ENCODE measurements around the gene SEC31A.

The SEC31A gene

GRCh38 chr4:82791179-82791578, 99.8 kb downstream of the SEC31A start:
- DNase-seq: no peak

- DNase-seq: no peak
Observed at GRCh38 chr4:82790060-82790660, 100.8 kb downstream of the SEC31A start.

- DNase-seq: no peak
Observed at GRCh38 chr4:82789025-82789776, 101.8 kb downstream of the SEC31A start.

- no peak for DNase-seq
Observed at GRCh38 chr4:82787342-82787741, 103.6 kb downstream of the SEC31A start.

- no peak for DNase-seq
Observed at GRCh38 chr4:82786828-82787227, 104.1 kb downstream of the SEC31A start.

- no peak for DNase-seq
Observed at GRCh38 chr4:82785611-82786400, 105.1 kb downstream of the SEC31A start.

GRCh38 chr4:82784681-82785610, 106.0 kb downstream of the SEC31A start:
- DNase-seq: no peak

- no peak for DNase-seq
Observed at GRCh38 chr4:82782626-82783345, 108.2 kb downstream of the SEC31A start.

- no peak for DNase-seq
Observed at GRCh38 chr4:82780752-82781231, 110.2 kb downstream of the SEC31A start.

- DNase-seq: no peak
Observed at GRCh38 chr4:82780170-82780751, 110.7 kb downstream of the SEC31A start.

- DNase-seq: no peak
Observed at GRCh38 chr4:82779032-82779431, 111.9 kb downstream of the SEC31A start.

- DNase-seq: no peak
Observed at GRCh38 chr4:82777857-82778525, 113.0 kb downstream of the SEC31A start.

- DNase-seq: no peak
Observed at GRCh38 chr4:82776925-82777542, 113.9 kb downstream of the SEC31A start.

GRCh38 chr4:82775243-82775642, 115.7 kb downstream of the SEC31A start:
- DNase-seq: no peak

- DNase-seq: no peak
Observed at GRCh38 chr4:82774711-82775171, 116.2 kb downstream of the SEC31A start.

GRCh38 chr4:82773057-82773456, 117.9 kb downstream of the SEC31A start:
- no peak for DNase-seq

GRCh38 chr4:82770607-82771006, 120.3 kb downstream of the SEC31A start:
- DNase-seq: no peak
